Stimulated activated CD4-positive, alpha-beta T cell treated with anti-CD3 and anti-CD28 coated beads, Interleukin-1b, Interleukin-23, amount 100 ng/mL, for 4 hours (primary cell): Measurements from ENCODE around the gene MTREX.

Experiments used
- DNase-seq, 2 donors: peaks; one replicate each; pipeline ENCODE4 v3.0.0-alpha.2; 2020; ENCODE audit warnings: low read depth in 2 of 2

MTREX gene

DNA sequence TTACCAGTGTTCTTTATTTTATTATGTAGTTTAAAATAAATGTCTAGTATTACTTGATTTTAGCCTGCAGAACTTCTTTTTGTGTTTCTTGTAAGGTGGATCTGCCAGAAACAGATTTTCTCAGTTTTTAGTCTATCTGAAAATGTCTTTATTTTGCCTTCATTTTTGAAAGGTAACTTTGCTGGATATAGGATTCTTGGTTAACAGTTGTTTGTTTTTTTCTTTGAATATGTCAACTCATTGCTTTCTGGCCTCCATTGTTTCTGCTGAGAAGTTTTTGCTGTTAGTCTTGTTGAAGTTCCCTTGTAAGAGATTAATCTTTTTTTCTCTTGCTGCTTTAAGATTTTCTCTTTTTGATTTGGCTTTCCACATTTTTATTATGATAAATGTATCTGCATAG is 75.5 kb downstream of the MTREX start:
- DNase-seq: no peak

DNA sequence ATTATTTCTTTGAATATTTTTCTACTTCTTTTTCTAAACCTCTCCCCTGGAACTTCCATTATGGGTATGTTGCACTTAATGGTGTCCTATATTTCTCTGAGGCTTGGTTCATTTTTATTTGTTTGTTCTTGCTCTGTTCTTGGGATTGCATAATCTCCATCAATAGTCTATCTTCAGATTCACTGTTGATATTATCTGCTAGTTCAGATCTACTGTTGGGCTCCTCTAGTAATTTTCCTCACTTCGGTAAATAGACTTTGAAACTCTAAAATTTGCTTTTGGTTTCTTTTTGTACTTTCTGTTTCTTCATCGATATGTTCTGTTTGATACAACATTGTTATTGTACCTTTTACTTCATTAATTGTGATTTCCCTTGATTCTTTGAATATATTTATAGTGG is 76.3 kb downstream of the MTREX start:
- no peak for DNase-seq

DNA sequence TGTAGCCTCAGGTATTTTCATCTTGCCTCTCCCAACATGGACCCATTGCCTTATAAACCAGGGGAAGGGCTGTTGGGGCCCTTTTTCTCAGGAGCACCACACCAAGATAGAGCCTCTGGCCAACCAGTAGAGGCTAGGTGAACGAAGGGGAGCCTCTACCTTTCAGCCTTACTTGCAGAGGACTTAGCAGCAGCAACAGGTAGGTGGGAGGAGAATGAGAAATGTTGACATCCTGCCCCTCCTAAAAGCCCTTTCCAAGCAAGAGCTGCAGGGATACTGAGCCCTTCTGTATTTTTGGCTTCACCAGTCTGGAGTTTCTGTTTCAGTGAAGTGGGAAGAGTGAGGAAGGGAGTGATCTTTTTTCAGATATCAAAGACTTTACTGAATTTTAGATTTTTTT is 77.4 kb downstream of the MTREX start:
- DNase-seq: no peak

DNA sequence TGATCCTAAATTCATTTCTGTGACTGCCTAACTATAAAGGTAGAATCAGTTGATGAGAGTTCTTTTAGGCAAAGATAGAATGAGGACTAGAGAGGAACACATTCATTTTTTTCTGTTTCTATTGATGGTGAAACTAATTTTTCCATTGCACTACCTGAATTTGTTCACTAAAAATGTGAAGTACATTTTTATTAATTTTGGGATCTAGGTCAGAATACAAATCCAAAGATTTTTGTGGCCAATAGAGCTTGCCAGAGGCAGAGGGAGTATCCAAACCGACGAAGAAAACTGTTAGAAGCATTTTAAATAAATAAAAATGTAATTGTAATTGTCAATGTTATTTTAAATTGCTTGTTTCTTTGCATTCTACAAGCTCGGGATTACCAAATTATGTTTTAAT is 78.1 kb downstream of the MTREX start:
- DNase-seq: no peak

DNA sequence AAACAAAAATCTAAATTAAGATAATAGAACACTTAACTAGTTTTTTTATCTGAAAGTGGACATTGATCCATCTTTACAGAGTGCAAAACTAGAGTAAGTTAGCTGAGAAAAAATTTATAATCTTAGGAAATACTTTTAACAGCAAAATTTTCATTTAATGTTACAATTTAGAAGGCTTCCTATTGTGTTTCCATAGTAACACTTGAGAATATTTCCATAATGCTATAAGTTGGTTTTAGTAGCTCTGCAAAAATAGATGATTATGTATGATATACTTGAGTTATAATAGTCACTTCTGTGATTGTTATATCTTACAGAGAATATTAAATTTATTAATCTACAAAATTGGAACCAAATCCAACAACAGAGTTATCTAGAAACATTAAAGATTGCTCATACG is 78.6 kb downstream of the MTREX start:
- no peak for DNase-seq

DNA sequence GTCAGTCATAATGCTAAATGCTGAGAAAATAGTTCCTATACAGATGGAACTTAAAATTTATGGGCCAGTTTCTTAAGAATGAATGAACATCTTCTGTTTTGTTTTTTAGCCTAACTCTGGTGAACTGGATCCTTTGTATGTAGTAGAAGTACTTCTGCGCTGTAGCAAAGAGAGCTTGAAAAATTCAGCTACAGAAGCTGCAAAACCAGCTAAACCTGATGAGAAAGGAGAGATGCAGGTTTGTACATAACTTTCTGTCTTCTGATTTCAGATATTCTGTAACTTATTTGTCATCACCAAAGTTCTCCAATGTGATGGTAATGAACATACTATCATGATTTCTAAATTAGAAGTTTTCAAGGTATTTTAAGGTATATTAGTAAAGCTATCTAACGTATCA is 80.1 kb downstream of the MTREX start:
- no peak for DNase-seq

DNA sequence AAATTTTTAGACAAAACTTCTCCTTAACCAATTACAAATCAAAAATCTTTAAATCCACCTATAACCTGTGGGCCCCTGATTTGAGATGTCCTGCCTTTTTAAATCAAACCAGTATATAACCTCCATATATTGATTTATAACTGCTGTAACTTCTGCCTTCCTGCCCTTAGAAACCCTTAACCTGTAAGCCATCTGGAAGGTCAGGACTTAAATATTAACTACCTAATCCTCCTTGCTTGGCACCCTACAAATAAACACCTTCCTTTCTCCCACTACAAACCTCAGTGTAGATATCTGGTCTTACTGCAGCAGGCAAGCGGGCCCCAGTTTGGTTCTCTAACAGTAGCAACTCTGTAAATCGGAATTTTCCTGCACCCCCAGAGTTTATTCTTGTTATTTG is 83.9 kb downstream of the MTREX start:
- no peak for DNase-seq

DNA sequence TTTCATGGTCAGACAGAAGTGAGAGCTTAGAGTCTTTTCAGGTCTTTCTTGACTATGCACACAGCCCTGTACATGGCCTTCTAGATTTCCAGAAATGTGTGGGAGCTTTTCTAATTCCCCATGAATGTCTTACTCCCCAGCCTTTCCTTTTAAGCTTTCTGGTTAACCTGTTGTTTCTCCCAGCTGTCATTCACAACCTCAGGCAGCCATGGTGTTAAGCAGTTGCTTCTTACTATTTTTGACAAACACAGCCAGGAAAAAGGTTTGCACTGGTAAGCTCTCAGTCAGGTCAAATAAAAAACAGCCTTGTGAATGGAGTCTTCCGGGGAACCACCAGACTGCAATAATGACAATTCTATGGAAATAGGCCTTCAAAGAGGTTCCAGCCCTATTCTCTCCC is 84.9 kb downstream of the MTREX start:
- no peak for DNase-seq

DNA sequence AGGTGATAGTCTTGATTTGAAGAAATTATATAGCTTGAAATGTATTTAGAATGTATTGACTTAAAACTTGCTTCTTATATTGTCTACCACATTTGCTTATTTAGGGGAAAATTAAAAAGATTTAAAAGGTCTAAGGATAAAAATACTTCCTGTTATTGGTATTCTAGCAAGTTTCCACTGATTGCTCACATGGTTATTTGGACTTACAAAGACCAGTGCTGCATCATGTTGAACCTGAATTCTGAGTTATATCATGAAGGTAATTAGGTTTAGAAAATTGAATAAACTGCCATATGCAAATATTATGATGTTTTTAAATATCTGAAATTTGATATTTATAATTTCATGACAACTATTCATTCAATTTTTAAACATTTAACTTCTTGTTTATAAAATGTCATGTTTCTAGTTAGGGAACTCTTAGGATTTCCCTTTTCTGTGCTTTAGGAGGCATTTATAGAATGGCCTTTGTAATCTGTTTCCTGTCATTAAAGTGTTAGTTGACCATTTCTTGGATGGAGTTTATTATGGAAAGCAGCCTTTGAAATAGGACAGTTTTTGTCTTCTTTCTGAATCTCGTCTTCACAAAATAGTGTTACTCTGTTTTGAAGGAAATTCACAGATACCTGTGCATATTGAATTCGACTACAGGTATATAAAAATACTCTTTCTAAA is 85.8 kb downstream of the MTREX start:
- DNase-seq: no peak

DNA sequence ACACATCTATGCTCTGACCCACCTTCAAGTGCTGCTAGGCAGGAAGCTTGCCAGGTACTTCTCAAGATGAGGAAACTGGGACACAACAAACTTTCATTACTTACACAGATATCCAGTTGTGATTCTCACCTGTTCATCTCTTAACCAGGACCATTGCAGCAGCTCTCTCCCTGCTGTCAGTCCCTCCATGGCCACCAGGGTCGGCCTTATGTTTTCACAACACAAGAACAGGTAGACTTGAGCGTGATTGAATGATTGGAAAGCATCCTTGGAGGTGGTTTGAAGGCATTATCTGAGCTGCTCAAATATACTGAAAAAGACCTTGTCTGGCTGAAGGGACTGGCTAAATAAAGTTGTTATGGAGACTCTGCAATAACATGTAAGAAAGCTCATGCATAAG is 94.4 kb downstream of the MTREX start:
- no peak for DNase-seq

DNA sequence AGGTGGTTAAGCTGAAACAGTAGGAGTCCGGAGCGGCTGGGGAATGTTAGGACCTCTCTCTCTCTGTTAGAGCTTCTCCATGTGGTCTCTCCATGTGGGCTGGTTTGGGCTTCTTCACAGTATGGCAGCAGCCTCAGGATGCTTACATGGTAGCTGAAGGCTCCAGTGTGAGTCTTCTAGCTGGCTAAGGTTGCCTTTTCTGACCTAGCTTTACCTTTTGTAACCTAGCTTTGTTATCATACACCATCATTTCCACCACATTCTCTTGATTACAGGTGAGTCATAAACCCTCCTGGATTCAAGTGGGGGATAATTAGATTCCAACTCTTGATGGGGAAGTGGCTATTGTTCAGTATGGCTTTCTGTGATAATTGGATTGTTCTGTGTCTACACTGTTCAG is 98.5 kb downstream of the MTREX start:
- DNase-seq: no peak

DNA sequence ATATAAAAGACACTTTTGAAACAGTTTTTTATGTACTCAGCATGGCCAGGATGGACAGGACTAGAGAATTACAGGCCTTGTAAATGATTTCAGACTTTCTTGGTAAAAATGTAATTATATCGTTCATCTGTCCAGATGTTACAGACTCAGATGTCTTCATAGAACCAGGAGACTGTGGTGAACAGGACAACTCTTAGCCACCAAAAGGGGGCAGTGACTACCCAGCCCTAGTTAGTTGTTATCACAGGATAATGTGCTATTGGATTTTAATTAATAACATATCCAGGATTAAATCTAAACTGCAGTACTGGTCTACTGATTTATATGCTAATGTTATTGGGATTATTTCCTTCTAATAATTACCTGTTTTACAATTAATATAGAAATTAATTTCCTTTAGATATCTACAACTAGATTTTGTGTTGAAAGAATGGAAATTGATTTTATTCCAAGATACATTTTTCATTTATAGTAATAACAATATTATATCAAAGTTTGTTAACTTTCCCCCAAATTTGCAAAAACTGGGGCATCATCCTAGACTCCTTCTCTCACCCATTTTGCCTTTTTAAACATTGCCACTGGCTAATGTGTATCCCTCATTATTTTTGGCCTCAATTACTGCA is 99.4 kb downstream of the MTREX start:
- DNase-seq: no peak

DNA sequence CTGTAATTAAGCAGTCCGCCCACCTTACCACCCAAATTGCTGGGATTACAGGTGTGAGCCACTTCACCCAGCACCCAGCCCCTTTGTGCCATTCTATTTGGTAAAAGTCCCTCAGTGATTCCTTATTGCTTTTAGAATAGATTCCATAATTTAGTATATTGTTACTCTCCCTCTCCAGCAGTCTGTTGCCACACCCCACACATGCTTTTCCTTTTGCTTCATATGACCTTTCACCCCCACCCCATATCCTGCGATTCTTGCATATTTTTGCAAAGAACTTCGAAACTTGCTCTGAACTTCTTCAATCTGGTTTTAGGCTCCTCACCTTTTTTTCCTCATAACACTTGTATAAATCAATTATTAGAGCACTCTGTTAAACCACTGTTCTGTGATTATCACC is 100.2 kb downstream of the MTREX start:
- no peak for DNase-seq

DNA sequence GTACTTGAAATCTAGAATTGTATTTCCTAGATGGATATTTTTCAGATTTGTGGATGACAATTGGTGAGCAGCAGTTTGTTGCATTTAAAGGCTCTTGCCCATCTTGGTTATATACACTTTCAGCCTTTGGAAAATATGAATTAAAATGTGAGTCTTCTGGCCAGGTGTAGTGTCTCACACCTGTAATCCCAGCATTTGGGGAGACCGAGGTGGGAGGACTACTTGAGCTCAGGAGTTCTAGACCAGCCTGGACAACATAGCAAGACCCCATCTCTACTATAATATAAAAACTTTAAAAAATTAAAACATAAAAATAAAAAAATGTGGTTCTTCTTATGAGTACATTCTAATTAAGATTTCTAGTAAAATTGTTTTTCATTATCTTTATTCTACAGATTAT is 102.0 kb downstream of the MTREX start:
- no peak for DNase-seq

DNA sequence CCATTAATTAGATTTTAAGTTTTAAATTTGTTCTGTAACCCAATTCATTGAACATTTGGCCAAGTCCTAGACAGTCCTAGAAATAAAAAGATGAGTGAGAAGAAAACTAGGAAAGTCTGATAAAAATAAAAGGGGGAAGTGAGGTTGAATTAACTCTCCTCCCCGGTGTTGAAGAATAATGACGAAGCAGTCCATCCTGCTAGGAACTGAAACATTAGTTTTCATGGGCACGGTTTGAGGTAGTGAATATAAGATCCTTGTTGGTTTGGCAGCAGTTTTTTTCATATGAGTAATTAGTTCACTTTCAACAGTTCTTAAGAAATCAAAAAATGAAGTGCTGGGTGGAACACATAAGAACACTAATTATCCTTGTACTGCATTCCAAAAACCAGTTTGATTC is 103.1 kb downstream of the MTREX start:
- no peak for DNase-seq

DNA sequence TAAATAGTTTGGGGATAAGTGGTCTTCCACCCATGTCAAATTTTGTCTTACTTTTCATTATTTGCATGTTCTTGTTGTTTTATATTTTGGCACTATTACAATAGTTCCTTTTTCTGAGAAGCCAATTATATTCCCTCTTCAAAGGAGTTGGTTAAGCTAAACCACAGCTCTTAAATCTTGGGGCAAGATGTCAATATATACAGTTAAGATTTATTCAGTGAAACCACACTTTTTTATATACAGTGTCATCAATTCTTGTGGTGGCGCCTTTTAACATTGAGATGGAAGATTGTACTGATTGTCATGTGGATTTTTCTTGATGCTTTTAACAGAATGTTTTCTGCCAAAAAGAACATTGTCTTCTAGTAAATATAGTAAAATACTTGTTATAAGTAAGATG is 104.1 kb downstream of the MTREX start:
- no peak for DNase-seq

DNA sequence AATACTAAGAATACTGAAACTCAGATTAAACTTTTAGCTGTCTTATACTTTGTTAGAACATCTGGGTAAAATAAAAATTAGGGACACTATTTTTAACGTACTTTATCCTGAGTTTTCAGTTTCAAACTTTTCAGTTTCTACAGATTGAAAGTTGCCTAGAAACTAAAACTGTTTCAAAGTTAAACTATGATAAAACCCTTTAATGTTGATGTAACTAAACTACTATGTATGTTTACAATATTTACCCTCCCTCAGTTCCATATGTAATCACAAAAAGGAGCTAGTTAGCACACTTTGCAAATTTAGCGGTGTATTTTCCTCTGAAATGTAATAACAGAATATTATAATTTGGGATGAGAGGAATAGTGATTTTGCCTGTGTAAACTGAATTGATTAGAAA is 105.9 kb downstream of the MTREX start:
- DNase-seq: no peak

DNA sequence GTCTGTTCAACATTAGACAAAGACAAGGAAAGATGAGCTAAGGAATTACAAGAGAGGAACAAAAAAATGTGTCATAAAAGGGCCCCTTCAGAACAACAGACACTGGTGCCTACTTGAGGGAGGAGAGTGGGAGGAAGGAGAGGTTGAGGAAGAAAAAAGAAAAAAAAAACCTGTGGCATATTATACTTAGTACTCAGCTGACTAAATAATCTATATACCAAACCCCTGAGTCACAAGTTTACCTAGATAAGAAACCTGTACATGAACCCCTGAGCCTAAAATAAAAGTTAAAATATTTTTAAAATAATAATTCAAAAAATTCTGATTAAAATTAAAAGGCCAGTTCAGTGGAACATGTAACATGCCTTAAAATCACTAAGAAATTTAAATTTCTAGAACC is 107.3 kb downstream of the MTREX start:
- no peak for DNase-seq

DNA sequence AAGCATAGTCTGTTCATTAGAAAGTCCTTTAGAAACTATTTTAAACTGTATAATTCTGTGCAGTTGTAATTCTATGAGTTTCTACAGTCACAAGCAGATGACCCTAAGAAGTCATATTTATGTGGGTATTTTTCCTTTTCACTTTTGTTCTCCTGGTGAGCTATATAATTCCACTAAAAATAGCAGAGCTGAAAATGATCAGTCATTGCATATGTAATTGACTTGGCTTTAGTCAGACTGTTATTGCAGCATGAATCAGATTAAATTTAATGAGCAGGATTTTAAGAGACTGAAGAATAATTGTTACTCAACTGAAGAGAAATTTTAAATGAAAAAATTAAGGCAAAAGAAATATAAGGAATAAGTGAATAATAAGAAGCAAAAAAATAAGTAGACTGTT is 108.5 kb downstream of the MTREX start:
- no peak for DNase-seq

DNA sequence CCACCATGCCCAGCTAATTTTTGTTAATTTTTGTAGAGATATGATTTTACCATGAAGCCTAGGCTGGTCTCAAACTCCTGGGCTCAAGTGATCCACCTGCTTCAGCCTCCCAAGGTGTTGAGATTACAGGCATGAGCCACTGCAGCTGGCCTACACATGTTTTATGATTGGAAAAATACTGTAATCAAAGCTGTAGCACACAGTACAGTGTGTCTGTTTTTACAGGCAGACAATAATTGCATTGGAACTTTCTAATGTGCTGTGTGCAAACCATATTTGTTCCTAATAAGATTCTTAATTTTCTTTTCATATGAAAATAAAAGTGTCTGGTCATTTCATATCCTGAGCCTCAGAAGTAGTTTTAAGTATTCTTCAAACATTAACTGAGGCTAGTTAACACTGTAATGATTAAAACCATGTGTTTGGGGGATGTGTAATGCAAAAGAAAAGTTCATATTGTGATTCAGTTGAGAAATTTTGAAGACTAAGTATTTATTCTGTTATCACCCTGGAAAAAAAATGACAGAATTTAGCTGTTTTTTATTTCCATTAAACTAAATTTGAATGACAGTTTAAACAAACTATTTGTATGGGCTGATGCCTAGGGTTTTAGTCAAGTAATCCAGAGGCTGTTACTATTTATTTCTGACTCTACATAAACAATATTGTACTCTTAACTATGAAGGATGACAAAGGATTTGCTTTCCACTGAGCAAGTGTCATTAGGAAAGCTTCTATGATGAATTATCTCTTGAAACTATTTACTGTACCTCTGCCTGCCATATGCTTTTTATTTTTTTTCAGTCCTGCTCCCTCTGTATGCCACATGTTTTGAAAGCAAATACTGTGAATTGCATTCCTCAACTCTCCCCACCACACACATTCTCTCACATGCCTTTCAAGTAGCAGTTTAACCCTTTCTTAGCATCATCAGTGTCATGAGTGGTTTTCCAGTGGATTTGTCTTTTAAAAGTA is 111.5 kb downstream of the MTREX start:
- DNase-seq: no peak

DNA sequence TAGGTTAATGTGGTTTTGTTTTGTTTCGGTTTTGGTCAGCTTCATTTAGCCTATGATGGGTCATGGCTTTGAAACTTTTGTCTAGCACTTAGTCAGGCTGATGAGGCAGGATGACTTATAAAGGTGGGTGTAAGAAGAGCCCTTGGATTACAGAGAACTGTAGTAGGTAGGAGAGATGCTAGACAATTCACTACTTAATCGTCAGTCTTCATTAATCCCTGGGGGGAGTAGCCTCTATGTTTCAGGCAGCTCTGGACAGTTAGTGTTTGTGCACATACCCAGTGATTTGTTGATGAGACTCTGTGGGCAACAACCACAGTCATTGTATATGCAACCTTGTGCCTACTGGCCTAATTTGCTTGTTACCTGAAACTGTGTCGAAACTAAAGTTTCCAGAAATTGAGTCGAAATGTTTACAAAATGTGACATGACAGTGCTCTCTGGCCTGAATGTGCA is 113.3 kb downstream of the MTREX start:
- DNase-seq: no peak

DNA sequence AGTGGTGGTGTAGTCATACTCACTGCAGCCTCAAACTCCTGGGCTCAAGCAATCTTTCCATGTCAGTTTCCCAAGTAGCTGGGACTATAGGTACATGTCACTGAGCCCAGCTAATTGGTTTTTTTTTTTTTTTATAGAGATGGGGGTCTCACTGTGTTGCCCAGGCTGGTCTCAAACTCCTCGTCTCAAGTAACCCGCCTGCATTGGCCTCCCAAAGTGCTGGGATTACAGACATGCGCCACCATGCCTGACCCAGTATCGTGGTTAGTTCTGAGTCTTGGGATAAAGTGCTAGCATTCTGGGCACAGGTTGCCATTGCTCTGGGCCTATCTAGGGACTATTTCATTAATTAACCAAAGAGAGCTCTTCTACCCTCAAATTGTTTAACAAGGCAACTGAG is 118.7 kb downstream of the MTREX start:
- DNase-seq: no peak

DNA sequence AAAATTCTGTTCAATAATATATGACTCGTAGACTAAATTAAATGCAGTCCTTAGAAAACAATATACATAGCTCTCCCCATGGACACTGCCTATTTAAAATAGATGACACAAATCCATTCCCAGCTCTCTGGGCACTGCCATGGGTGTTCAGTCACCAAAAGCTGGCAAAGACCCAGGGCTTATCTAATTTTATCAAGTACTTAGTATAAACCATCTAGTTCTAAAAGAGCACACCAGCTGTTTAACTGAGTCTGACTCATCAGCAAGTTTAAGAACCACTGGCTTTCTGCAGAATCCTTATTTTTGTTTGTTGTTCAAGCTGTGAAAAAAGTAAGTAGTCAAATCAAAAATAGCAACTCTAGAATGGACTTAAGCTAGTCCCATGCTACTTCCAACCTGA is 119.4 kb downstream of the MTREX start:
- no peak for DNase-seq
